ENCODE measurements around the gene TCF4. TPM values are rescaled to one million over a fixed set of nuclear protein-coding genes. Genes with fewer than 3 reads are reported as not detected.
A peak's percentile ranks its signal among the peaks of the same experiment; 100 is the strongest.

TCF4 gene
- total RNA-seq, 1 donor from 2014 or later: 199 TPM

- Mint-ChIP-seq H3K4me3 (ENCODE audit: unreplicated experiment) (no peak overlapping the region), H3K27me3 (ENCODE audit: unreplicated experiment) (peaks cover 2% of the 10 kb centered on the region), H3K36me3 (ENCODE audit: unreplicated experiment) (no peaks in the 10 kb centered on the region), H3K27ac (ENCODE audit: unreplicated experiment) (peak overlapping the region; percentile 8), H3K9me3 (ENCODE audit: unreplicated experiment) (no peaks in the 10 kb centered on the region), H3K4me1 (ENCODE audit: low read depth, unreplicated experiment) (peaks cover 43% of the 10 kb centered on the region)
- TF ChIP-seq, protein P1, sequence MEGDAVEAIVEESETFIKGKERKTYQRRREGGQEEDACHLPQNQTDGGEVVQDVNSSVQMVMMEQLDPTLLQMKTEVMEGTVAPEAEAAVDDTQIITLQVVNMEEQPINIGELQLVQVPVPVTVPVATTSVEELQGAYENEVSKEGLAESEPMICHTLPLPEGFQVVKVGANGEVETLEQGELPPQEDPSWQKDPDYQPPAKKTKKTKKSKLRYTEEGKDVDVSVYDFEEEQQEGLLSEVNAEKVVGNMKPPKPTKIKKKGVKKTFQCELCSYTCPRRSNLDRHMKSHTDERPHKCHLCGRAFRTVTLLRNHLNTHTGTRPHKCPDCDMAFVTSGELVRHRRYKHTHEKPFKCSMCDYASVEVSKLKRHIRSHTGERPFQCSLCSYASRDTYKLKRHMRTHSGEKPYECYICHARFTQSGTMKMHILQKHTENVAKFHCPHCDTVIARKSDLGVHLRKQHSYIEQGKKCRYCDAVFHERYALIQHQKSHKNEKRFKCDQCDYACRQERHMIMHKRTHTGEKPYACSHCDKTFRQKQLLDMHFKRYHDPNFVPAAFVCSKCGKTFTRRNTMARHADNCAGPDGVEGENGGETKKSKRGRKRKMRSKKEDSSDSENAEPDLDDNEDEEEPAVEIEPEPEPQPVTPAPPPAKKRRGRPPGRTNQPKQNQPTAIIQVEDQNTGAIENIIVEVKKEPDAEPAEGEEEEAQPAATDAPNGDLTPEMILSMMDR (IDR thresholded peaks at IDR 0.05; ENCODE audit: partially characterized antibody, unreplicated experiment): no peak
- DNase-seq: no peak
Observed at GRCh38 chr18:55407191-55407590, 180.8 kb downstream of the TCF4 start.

- H3K27ac Mint-ChIP-seq (ENCODE audit: unreplicated experiment): peak overlapping the region; percentile 10
- TF ChIP-seq, protein P1 (IDR thresholded peaks at IDR 0.05; ENCODE audit: partially characterized antibody, unreplicated experiment): no peak
- H3K4me1 Mint-ChIP-seq (ENCODE audit: low read depth, unreplicated experiment): peaks cover 50% of the 10 kb centered on the region
Observed at GRCh38 chr18:55406451-55406991, 181.5 kb downstream of the TCF4 start.

GRCh38 chr18:55405893-55406406, 182.0 kb downstream of the TCF4 start:
- peaks cover 2% of the 10 kb centered on the region for H3K27me3 Mint-ChIP-seq (ENCODE audit: unreplicated experiment)
- DNase-seq: no peak
- no peak overlapping the region for H3K27ac Mint-ChIP-seq (ENCODE audit: unreplicated experiment)

More at GRCh38 chr18:55406451-55406991, 181.5 kb downstream of the TCF4 start:
- H3K4me3 Mint-ChIP-seq (ENCODE audit: unreplicated experiment): no peak overlapping the region
- H3K9me3 Mint-ChIP-seq (ENCODE audit: unreplicated experiment): no peaks in the 10 kb centered on the region
- DNase-seq: no peak
- H3K27me3 Mint-ChIP-seq (ENCODE audit: unreplicated experiment): peaks cover 2% of the 10 kb centered on the region
- no peaks in the 10 kb centered on the region for H3K36me3 Mint-ChIP-seq (ENCODE audit: unreplicated experiment)

DNA sequence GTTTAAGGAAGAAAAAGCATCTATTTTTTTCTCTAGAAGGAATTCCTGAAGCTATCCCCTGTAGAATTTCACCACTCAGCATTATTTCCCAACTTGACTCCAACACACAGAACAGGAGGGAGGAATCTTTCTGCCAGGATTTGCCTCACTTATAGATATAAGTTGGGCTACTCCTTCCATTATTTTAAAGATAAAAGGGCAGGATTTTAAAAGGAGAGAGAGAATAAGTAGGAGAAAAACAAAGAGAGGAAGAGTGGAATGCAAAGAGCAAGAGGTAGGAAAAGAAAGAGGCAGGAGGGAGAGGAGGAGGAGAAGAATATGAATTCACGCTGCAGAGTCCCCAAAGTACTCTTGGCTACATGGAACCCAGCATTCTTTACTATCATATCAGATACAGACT, 182.5 kb downstream of the TCF4 start:
- Mint-ChIP-seq H3K36me3 (ENCODE audit: unreplicated experiment) (no peaks in the 10 kb centered on the region), H3K4me3 (ENCODE audit: unreplicated experiment) (peak overlapping the region; percentile 8), H3K9me3 (ENCODE audit: unreplicated experiment) (no peaks in the 10 kb centered on the region), H3K4me1 (ENCODE audit: low read depth, unreplicated experiment) (peaks cover 54% of the 10 kb centered on the region), H3K27me3 (ENCODE audit: unreplicated experiment) (peaks cover 2% of the 10 kb centered on the region), H3K27ac (ENCODE audit: unreplicated experiment) (no peak overlapping the region)
- TF ChIP-seq, protein P1 (IDR thresholded peaks at IDR 0.05; ENCODE audit: partially characterized antibody, unreplicated experiment): no peak
- no peak for DNase-seq

More at GRCh38 chr18:55405893-55406406, 182.0 kb downstream of the TCF4 start:
- Mint-ChIP-seq H3K4me3 (ENCODE audit: unreplicated experiment) (no peak overlapping the region), H3K4me1 (ENCODE audit: low read depth, unreplicated experiment) (peaks cover 55% of the 10 kb centered on the region), H3K36me3 (ENCODE audit: unreplicated experiment) (no peaks in the 10 kb centered on the region), H3K9me3 (ENCODE audit: unreplicated experiment) (no peaks in the 10 kb centered on the region)
- TF ChIP-seq, protein P1 (IDR thresholded peaks at IDR 0.05; ENCODE audit: partially characterized antibody, unreplicated experiment): no peak

- TF ChIP-seq, protein P1 (IDR thresholded peaks at IDR 0.05; ENCODE audit: partially characterized antibody, unreplicated experiment): no peak
- no peaks in the 10 kb centered on the region for H3K36me3 Mint-ChIP-seq (ENCODE audit: unreplicated experiment)
- peaks cover 54% of the 10 kb centered on the region for H3K4me1 Mint-ChIP-seq (ENCODE audit: low read depth, unreplicated experiment)
- peak overlapping the region; percentile 19 for H3K4me3 Mint-ChIP-seq (ENCODE audit: unreplicated experiment)
- no peak for DNase-seq
- no peak overlapping the region for H3K27ac Mint-ChIP-seq (ENCODE audit: unreplicated experiment)
- H3K27me3 Mint-ChIP-seq (ENCODE audit: unreplicated experiment): peaks cover 2% of the 10 kb centered on the region
- no peaks in the 10 kb centered on the region for H3K9me3 Mint-ChIP-seq (ENCODE audit: unreplicated experiment)
Observed at GRCh38 chr18:55404832-55405465, 183.0 kb downstream of the TCF4 start.
